PC-3 (cell line): ENCODE results near the gene THADA. TPM values are rescaled to one million over a fixed set of nuclear protein-coding genes. Genes with fewer than 3 reads are reported as not detected.

Experiments used
- ATAC-seq: fragments of 200-7000 bp; cut with Tn5 transposase; 2 replicates; pipeline ENCODE4 v1.9.1; 2020; ENCODE audit warnings: mild to moderate bottlenecking, moderate library complexity
- BruUV-seq: library from RNA; stranded (reverse); fragments of 400-500 nt; replicated peaks from 2 replicates; lab custom pipeline; 2021; lab: Mats Ljungman, UMichigan
- CTCF ChIA-PET: fragments of 300-600 bp; sonication (Branson Sonifier 250); formaldehyde crosslinking; loops from one replicate; lab custom pipeline; 2022; ENCODE audit warnings: antibody characterized with exemption; lab: Charles Lee
- POLR2A ChIA-PET: fragments of 300-600 bp; sonication (Branson Sonifier 250); formaldehyde crosslinking; loops from one replicate; lab custom pipeline; 2022; ENCODE audit warnings: antibody characterized with exemption; ENCODE audit not compliant: unreplicated experiment; lab: Charles Lee
- DNase-seq: peaks from one replicate; pipeline ENCODE4 v3.0.0-alpha.2; 2015
- H2AFZ ChIP-seq: fragments of 300-600 bp; sonication (generic); 2 replicates; pipeline ENCODE4 v1.6.0; 2016; ENCODE audit warnings: antibody characterized with exemption, low read length
- H3F3A ChIP-seq: fragments of 300-600 bp; sonication (generic); one replicate; pipeline ENCODE4 v1.6.0; 2017; ENCODE audit warnings: antibody characterized with exemption, low read length, control low read depth, mild to moderate bottlenecking; ENCODE audit not compliant: unreplicated experiment
- H3K27ac ChIP-seq: fragments of 300-600 bp; sonication (generic); 2 replicates; pipeline ENCODE4 v1.5.1; 2016; ENCODE audit warnings: mild to moderate bottlenecking, low read length
- H3K27me3 ChIP-seq: fragments of 300-600 bp; sonication (generic); 2 replicates; pipeline ENCODE4 v1.6.1; 2016; ENCODE audit warnings: low read length, mixed read lengths
- H3K36me3 ChIP-seq: fragments of 300-600 bp; sonication (generic); 2 replicates; pipeline ENCODE4 v1.6.1; 2016; ENCODE audit warnings: low read depth, mixed run types, low read length, mixed read lengths
- H3K4me1 ChIP-seq: fragments of 300-600 bp; sonication (generic); 2 replicates; pipeline ENCODE4 v1.5.1; 2016; ENCODE audit warnings: low read length; ENCODE audit not compliant: insufficient read depth
- H3K4me2 ChIP-seq: fragments of 300-600 bp; sonication (generic); 2 replicates; pipeline ENCODE4 v1.6.0; 2016; ENCODE audit warnings: low read length
- H3K4me3 ChIP-seq: fragments of 300-600 bp; sonication (generic); 2 replicates; pipeline ENCODE4 v1.5.1; 2016; ENCODE audit warnings: mild to moderate bottlenecking, low read length, mixed read lengths
- H3K79me2 ChIP-seq: fragments of 300-600 bp; sonication (generic); 2 replicates; pipeline ENCODE4 v1.6.1; 2017; ENCODE audit warnings: low read length, mixed read lengths
- H3K9ac ChIP-seq: fragments of 300-600 bp; sonication (generic); 2 replicates; pipeline ENCODE4 v1.6.0; 2016; ENCODE audit warnings: mild to moderate bottlenecking, low read length
- H3K9me2 ChIP-seq: fragments of 300-600 bp; sonication (generic); replicated peaks from 2 replicates; pipeline ENCODE4 v1.6.1; 2016; ENCODE audit warnings: mixed run types, low read length, mixed read lengths
- H3K9me3 ChIP-seq: fragments of 300-600 bp; sonication (generic); 2 replicates; pipeline ENCODE4 v1.6.1; 2016; ENCODE audit warnings: low read length, mixed read lengths
- H4K20me1 ChIP-seq: fragments of 300-600 bp; sonication (generic); 2 replicates; pipeline ENCODE4 v1.6.1; 2016; ENCODE audit warnings: low read length, mixed read lengths
- CTCF ChIP-seq: fragments of 300-600 bp; sonication (generic); conservative IDR thresholded peaks from 2 replicates; pipeline ENCODE4 v1.5.1; 2017; ENCODE audit warnings: antibody characterized with exemption, low read depth, mild to moderate bottlenecking, low read length
- EZH2 ChIP-seq: fragments of 300-600 bp; sonication (generic); IDR thresholded peaks from one replicate; pipeline ENCODE4 v1.6.1; 2017; ENCODE audit warnings: antibody characterized with exemption, mild to moderate bottlenecking, low read length; ENCODE audit not compliant: unreplicated experiment
- EZH2phosphoT487 ChIP-seq: fragments of 300-600 bp; sonication (generic); IDR thresholded peaks from 2 replicates; pipeline ENCODE4 v1.6.1; 2018; ENCODE audit warnings: mild to moderate bottlenecking, antibody characterized with exemption, low read length, borderline replicate concordance
- intact Hi-C: fragments of 100-400 bp; cut with micrococcal nuclease; formaldehyde crosslinking; loops from 2 replicates; pipeline ENCODE4 v1.9.0; 2023
- total RNA-seq: library from RNA; depleted of rRNA; stranded (reverse); fragments of >200 nt; gene quantifications from 2 replicates; pipeline ENCODE4 v1.2.3, GENCODE V29; 2014

Gene THADA
- total RNA-seq, 1 experiment from 2014 or later = 33.6 TPM

- no peak for DNase-seq
- H3K4me2 ChIP-seq = no peak overlapping the region
- H3K9ac ChIP-seq = no peak overlapping the region
- POLR2A ChIA-PET = interaction anchor here (0.7 kb wide), 1 partner anchor 202 kb away, joined by 6 read pairs; no protein-coding TSS in a partner anchor
- no peaks in the 10 kb centered on the region for H4K20me1 ChIP-seq
- intact Hi-C loops = no loop called here
- H2AFZ ChIP-seq = no peak overlapping the region
- H3K27ac ChIP-seq = no peak overlapping the region
- no TSS peak for BruUV-seq
- CTCF ChIA-PET = no interaction called here
- no peaks in the 10 kb centered on the region for H3K4me1 ChIP-seq
- H3F3A ChIP-seq = no peaks in the 10 kb centered on the region
- H3K36me3 ChIP-seq = peaks cover 45% of the 10 kb centered on the region
- no peak for ATAC-seq
- no peaks in the 10 kb centered on the region for H3K9me3 ChIP-seq
- no peaks in the 10 kb centered on the region for H3K27me3 ChIP-seq
- TF ChIP-seq CTCF (no peak), EZH2 (no peak), EZH2phosphoT487 (no peak)
- no peak overlapping the region for H3K4me3 ChIP-seq
- no peaks in the 10 kb centered on the region for H3K9me2 ChIP-seq
- H3K79me2 ChIP-seq = no peaks in the 10 kb centered on the region
These were observed 23.6 kb downstream of the THADA start for GRCh38 chr2:43572244-43572643.

- intact Hi-C loops = no loop called here
- BruUV-seq = no TSS peak
- no peak overlapping the region for H3K27ac ChIP-seq
- no peaks in the 10 kb centered on the region for H4K20me1 ChIP-seq
- peaks cover 37% of the 10 kb centered on the region for H3K36me3 ChIP-seq
- no peaks in the 10 kb centered on the region for H3K79me2 ChIP-seq
- TF ChIP-seq CTCF = no peak
- TF ChIP-seq EZH2phosphoT487 = no peak
- no peak for TF ChIP-seq EZH2
- no peaks in the 10 kb centered on the region for H3K4me1 ChIP-seq
- H2AFZ ChIP-seq = no peak overlapping the region
- CTCF ChIA-PET = interaction anchor here (0.5 kb wide), 1 partner anchor 228 kb away, joined by 3 read pairs; no protein-coding TSS in a partner anchor
- ATAC-seq (no peak), DNase-seq (no peak)
- H3F3A ChIP-seq = no peaks in the 10 kb centered on the region
- H3K9me3 ChIP-seq = no peaks in the 10 kb centered on the region
- H3K9me2 ChIP-seq = no peaks in the 10 kb centered on the region
- H3K4me2 ChIP-seq = no peak overlapping the region
- H3K4me3 ChIP-seq = no peak overlapping the region
- no peak overlapping the region for H3K9ac ChIP-seq
- POLR2A ChIA-PET = no interaction called here
- no peaks in the 10 kb centered on the region for H3K27me3 ChIP-seq
These were observed 25.9 kb downstream of the THADA start for GRCh38 chr2:43569921-43570320.

GRCh38 chr2:43568228-43568627, 27.6 kb downstream of the THADA start:
- Histone ChIP-seq H2AFZ (no peak overlapping the region), H3K27ac (no peak overlapping the region), H3K4me2 (no peak overlapping the region), H3K79me2 (no peaks in the 10 kb centered on the region), H3K27me3 (no peaks in the 10 kb centered on the region), H3K4me1 (no peaks in the 10 kb centered on the region), H3K9me2 (no peaks in the 10 kb centered on the region), H3F3A (no peaks in the 10 kb centered on the region), H4K20me1 (no peaks in the 10 kb centered on the region), H3K9me3 (no peaks in the 10 kb centered on the region), H3K4me3 (no peak overlapping the region), H3K36me3 (peaks cover 27% of the 10 kb centered on the region; the same call in 1 of the 2 replicates), H3K9ac (no peak overlapping the region)
- DNase-seq (no peak), ATAC-seq (no peak)
- no TSS peak for BruUV-seq
- CTCF ChIA-PET = no interaction called here
- POLR2A ChIA-PET = no interaction called here
- intact Hi-C loops = no loop called here
- no peak for TF ChIP-seq EZH2phosphoT487
- no peak for TF ChIP-seq EZH2
- no peak for TF ChIP-seq CTCF
